Measurements from ENCODE around the gene TBX3. TPM values are rescaled to one million over a fixed set of nuclear protein-coding genes. Genes with fewer than 3 reads are reported as not detected.
A peak's percentile ranks its signal among the peaks of the same experiment; 100 is the strongest.

The TBX3 gene
- total RNA-seq, 6 donors from 2014 or later = 29.5 to 107 (median 36.2) TPM

DNA sequence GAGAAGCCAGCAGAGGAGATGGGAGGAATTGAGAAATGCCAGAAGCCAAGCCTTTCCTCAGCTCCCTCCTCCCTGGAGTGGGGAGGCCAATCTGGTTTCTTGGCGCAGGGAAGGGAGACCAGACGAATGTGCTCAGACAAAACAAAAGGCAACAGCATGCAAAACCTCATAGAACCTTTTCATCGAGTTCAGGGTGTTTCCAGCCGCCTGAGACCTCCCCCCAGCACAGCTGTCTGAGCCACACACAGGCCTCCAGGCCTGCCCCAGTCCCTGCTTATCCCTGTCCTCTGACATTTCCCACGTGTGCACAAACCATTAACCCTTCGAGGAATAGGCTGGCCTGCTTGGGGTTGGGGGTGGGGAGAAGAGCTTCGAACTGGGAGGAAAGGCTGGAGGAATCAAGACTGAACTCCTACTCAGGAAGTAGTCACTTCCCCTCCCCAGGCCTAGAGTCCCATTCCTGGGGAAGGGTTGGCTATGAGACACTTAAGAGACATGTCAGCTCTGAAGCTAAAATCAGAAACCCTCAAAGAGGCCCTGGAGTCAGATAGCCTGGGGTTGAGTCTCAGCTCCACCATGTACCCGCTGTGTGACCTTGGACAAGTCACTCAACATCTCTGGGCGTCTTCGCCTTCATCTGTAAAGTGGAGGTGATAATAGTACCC, 10.7 kb downstream of the TBX3 start:
- H3K27me3 ChIP-seq = peaks cover 0 to 29% (median 7%) of the 10 kb centered on the region in 4 donors
- TF ChIP-seq POLR2A (IDR thresholded peaks at IDR 0.05) (peak in 2 of 4 donors; percentile 14 to 30), POLR2AphosphoS5 (IDR thresholded peaks at IDR 0.05) (no peak)
- 39 to 40% methylated on average over 8 to 10 of the region's 10 CpGs for WGBS, 2 donors
- H3K4me1 ChIP-seq = peaks cover 0 to 20% (median 12%) of the 10 kb centered on the region in 4 donors
- peak overlapping the region; percentile 62 to 94 (median 87) for H3K27ac ChIP-seq
- H3K36me3 ChIP-seq = peaks cover 0 to 57% (median 4%) of the 10 kb centered on the region in 4 donors
- ATAC-seq (ENCODE audit: low FRiP score in 2 of 2) = peak; percentile 55 to 67
- H3K9me3 ChIP-seq = no peaks in the 10 kb centered on the region
- DNase-seq = no peak
- peak overlapping the region; percentile 32 to 61 (median 40) for H3K4me3 ChIP-seq

- no peak for DNase-seq
- TF ChIP-seq EP300 (IDR thresholded peaks at IDR 0.05) (no peak), POLR2A (IDR thresholded peaks at IDR 0.05) (no peak), POLR2AphosphoS5 (IDR thresholded peaks at IDR 0.05) (no peak)
- TF ChIP-seq, protein P1, sequence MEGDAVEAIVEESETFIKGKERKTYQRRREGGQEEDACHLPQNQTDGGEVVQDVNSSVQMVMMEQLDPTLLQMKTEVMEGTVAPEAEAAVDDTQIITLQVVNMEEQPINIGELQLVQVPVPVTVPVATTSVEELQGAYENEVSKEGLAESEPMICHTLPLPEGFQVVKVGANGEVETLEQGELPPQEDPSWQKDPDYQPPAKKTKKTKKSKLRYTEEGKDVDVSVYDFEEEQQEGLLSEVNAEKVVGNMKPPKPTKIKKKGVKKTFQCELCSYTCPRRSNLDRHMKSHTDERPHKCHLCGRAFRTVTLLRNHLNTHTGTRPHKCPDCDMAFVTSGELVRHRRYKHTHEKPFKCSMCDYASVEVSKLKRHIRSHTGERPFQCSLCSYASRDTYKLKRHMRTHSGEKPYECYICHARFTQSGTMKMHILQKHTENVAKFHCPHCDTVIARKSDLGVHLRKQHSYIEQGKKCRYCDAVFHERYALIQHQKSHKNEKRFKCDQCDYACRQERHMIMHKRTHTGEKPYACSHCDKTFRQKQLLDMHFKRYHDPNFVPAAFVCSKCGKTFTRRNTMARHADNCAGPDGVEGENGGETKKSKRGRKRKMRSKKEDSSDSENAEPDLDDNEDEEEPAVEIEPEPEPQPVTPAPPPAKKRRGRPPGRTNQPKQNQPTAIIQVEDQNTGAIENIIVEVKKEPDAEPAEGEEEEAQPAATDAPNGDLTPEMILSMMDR (IDR thresholded peaks at IDR 0.05) = no peak
- 34 to 60% methylated on average over 3 to 4 of the region's 4 CpGs for WGBS, 2 donors
- ATAC-seq (ENCODE audit: low FRiP score in 2 of 2) = no peak
- Histone ChIP-seq H3K27me3 (peaks cover 0 to 29% (median 7%) of the 10 kb centered on the region in 4 donors), H3K4me1 (peaks cover 0 to 25% (median 13%) of the 10 kb centered on the region in 4 donors), H3K36me3 (peaks cover 0 to 52% (median 4%) of the 10 kb centered on the region in 4 donors), H3K27ac (peak overlapping the region; percentile 62 to 94 (median 87)), H3K9me3 (no peaks in the 10 kb centered on the region), H3K4me3 (peak overlapping the region; percentile 18 to 61 (median 40))
Observed at GRCh38 chr12:114672817-114673168, 11.2 kb downstream of the TBX3 start.

- DNase-seq = peak in 1 of 2 donors; percentile 85
- peaks cover 0 to 33% (median 14%) of the 10 kb centered on the region in 4 donors for H3K4me1 ChIP-seq
- peak overlapping the region; percentile 62 to 94 (median 84) for H3K27ac ChIP-seq
- peak in 1 of 2 donors; percentile 34 for ATAC-seq (ENCODE audit: low FRiP score in 2 of 2)
- H3K27me3 ChIP-seq = peaks cover 0 to 33% (median 7%) of the 10 kb centered on the region in 4 donors
- peak; percentile 47 to 60 for TF ChIP-seq POLR2AphosphoS5 (IDR thresholded peaks at IDR 0.05)
- no peak for TF ChIP-seq POLR2A (IDR thresholded peaks at IDR 0.05)
- TF ChIP-seq, protein P1 (IDR thresholded peaks at IDR 0.05) = no peak
- no peak for TF ChIP-seq EP300 (IDR thresholded peaks at IDR 0.05)
- H3K36me3 ChIP-seq = peaks cover 0 to 44% (median 4%) of the 10 kb centered on the region in 4 donors
- WGBS, 2 donors = 8 to 11% methylated on average over 31 to 60 of the region's 61 CpGs
- H3K4me3 ChIP-seq = peak overlapping the region; percentile 15 to 61 (median 40)
- no peaks in the 10 kb centered on the region for H3K9me3 ChIP-seq
Observed at GRCh38 chr12:114671443-114672411, 12.2 kb downstream of the TBX3 start.

DNA sequence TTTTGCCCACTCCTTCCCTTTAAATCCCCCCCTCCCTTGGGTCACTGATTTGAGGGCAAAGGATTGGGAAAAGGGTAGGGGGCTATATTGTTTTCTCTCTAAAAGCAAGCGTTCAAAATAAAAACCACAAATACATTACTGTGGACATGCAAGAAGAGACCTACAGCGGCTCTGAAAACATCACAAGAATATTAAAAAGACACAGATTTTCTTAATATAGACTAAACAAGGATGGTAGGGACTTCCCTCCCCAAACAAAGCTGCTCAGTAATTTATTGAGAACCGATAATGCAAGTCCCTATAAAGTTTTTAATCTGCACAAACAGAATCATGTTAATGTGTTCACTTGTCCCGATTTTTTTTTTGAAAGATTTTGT, 12.9 kb downstream of the TBX3 start:
- peaks cover 0 to 33% (median 14%) of the 10 kb centered on the region in 4 donors for H3K4me1 ChIP-seq
- H3K27me3 ChIP-seq = peaks cover 0 to 34% (median 7%) of the 10 kb centered on the region in 4 donors
- peak overlapping the region in 3 of 4 donors; percentile 34 to 61 (median 45) for H3K4me3 ChIP-seq
- ATAC-seq (ENCODE audit: low FRiP score in 2 of 2) (no peak), DNase-seq (no peak)
- TF ChIP-seq POLR2AphosphoS5 (IDR thresholded peaks at IDR 0.05) (no peak), EP300 (IDR thresholded peaks at IDR 0.05) (no peak), POLR2A (IDR thresholded peaks at IDR 0.05) (no peak)
- TF ChIP-seq, protein P1 (IDR thresholded peaks at IDR 0.05) = no peak
- peak overlapping the region; percentile 62 to 94 (median 87) for H3K27ac ChIP-seq
- peaks cover 0 to 39% (median 4%) of the 10 kb centered on the region in 4 donors for H3K36me3 ChIP-seq
- H3K9me3 ChIP-seq = no peaks in the 10 kb centered on the region
- WGBS, 2 donors = 25 to 35% methylated on average over 4 of the region's 4 CpGs
